Amniotic epithelial cell (primary cell): ENCODE data around the gene MARCHF5.
A peak's percentile ranks its signal among the peaks of the same experiment; 100 is the strongest.

Experiments used
- DNase-seq: peaks from one replicate; pipeline ENCODE4 v3.0.0-alpha.2; 2010; ENCODE audit warnings: low read depth

MARCHF5 gene

GRCh38 chr10:92290837-92291615 lies at the start of gene MARCHF5, which contains the start of gene CPEB3:
Gene MARCHF5, plus strand, starts transcription at chr10:92291167. Its CDS starts 328 bp downstream, at chr10:92291495.
Gene CPEB3, minus strand, starts transcription at chr10:92291078. Its CDS starts 50,728 bp downstream, at chr10:92240350.
- DNase-seq = peak; percentile 96

- no peak for DNase-seq
Observed at GRCh38 chr10:92241501-92241900, 49.5 kb upstream of the MARCHF5 start.

- no peak for DNase-seq
Observed at GRCh38 chr10:92242380-92242779, 48.6 kb upstream of the MARCHF5 start.

- DNase-seq = peak; percentile 66
Observed at GRCh38 chr10:92242910-92243671, 47.9 kb upstream of the MARCHF5 start.

GRCh38 chr10:92244796-92245195 lies 46.2 kb upstream of the MARCHF5 start:
- no peak for DNase-seq

- DNase-seq = no peak
Observed at GRCh38 chr10:92248566-92248965, 42.4 kb upstream of the MARCHF5 start.

GRCh38 chr10:92263396-92263795 lies 27.6 kb upstream of the MARCHF5 start:
- DNase-seq = no peak

- DNase-seq = no peak
Observed at GRCh38 chr10:92264249-92264648, 26.7 kb upstream of the MARCHF5 start.

GRCh38 chr10:92265687-92266258 lies 25.2 kb upstream of the MARCHF5 start:
- DNase-seq = no peak

GRCh38 chr10:92267343-92267742 lies 23.6 kb upstream of the MARCHF5 start:
- no peak for DNase-seq

GRCh38 chr10:92268748-92269147 lies 22.2 kb upstream of the MARCHF5 start:
- no peak for DNase-seq

GRCh38 chr10:92274071-92274470 lies 16.9 kb upstream of the MARCHF5 start:
- no peak for DNase-seq

GRCh38 chr10:92278996-92279696 lies 11.8 kb upstream of the MARCHF5 start:
- DNase-seq = peak; percentile 13

- DNase-seq = peak; percentile 89
Observed at GRCh38 chr10:92284112-92284704, 6.8 kb upstream of the MARCHF5 start.

- DNase-seq = peak; percentile 54
Observed at GRCh38 chr10:92290076-92290836, 711 bp upstream of the MARCHF5 start.

- no peak for DNase-seq
Observed at GRCh38 chr10:92291616-92291865, 574 bp downstream of the MARCHF5 start.

GRCh38 chr10:92291921-92292845 lies 1.2 kb downstream of the MARCHF5 start:
- peak; percentile 52 for DNase-seq

- no peak for DNase-seq
Observed at GRCh38 chr10:92298487-92298886, 7.5 kb downstream of the MARCHF5 start.

GRCh38 chr10:92303096-92303495 lies 12.1 kb downstream of the MARCHF5 start:
- no peak for DNase-seq

- DNase-seq = no peak
Observed at GRCh38 chr10:92304061-92304460, 13.1 kb downstream of the MARCHF5 start.
